Coronary artery (tissue), 2 donors: ENCODE results near the gene G6PD.

Source experiments
- DNase-seq: peaks from one replicate; pipeline ENCODE4 v3.0.0-alpha.2; 2017; ENCODE audit warnings: low spot score
- H3K27ac ChIP-seq, 2 donors: fragments of 200-600 bp; sonication (generic); one replicate each; pipeline ENCODE4 v1.5.1; 2016 to 2019
- H3K4me3 ChIP-seq: fragments of 200-600 bp; sonication (generic); 2 replicates; pipeline ENCODE4 v1.5.1; 2016; ENCODE audit warnings: mild to moderate bottlenecking, moderate library complexity
- CTCF ChIP-seq: fragments of 200-600 bp; sonication (generic); IDR thresholded peaks from one replicate; pipeline ENCODE4 v1.5.1; 2019; ENCODE audit warnings: antibody characterized with exemption

G6PD gene

GRCh38 chrX:154513716-154514115 lies 32.9 kb downstream of the G6PD start:
- no peak overlapping the region for H3K4me3 ChIP-seq
- no peak for DNase-seq
- H3K27ac ChIP-seq, result no peak overlapping the region
- TF ChIP-seq CTCF, result no peak

DNA sequence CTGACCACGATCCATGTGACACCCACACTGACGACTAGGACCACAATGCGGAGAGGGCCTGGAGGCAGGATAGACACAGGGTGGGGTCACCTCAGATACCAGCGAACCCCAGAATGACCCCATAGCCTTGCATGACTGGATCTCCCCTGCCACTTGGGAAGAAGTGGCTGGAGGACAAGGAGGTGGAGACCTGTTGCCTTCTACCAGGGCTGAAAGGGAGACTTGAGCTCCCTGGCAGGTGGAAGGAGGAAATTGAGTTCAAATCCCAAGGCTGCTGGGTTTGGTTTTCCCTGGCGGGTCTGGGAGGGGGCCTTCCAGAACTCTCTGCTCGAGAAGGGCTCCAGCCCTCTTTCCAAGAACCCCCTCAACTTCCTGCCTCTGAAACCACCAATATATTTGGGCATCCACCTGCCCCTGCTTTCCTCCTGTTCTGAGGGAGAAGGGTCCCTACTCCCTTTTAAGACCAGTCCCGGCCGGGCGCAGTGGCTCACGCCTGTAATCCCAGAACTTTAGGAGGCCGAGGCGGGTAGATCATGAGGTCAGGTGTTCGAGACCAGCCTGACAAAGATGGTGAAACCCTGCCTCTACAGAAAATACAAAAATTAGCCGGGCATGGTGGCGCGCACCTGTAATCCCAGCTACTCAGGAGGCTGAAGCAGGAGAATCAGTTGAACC lies 33.6 kb downstream of the G6PD start:
- no peak overlapping the region for H3K27ac ChIP-seq
- DNase-seq, result no peak
- no peak overlapping the region for H3K4me3 ChIP-seq
- TF ChIP-seq CTCF, result no peak

DNA sequence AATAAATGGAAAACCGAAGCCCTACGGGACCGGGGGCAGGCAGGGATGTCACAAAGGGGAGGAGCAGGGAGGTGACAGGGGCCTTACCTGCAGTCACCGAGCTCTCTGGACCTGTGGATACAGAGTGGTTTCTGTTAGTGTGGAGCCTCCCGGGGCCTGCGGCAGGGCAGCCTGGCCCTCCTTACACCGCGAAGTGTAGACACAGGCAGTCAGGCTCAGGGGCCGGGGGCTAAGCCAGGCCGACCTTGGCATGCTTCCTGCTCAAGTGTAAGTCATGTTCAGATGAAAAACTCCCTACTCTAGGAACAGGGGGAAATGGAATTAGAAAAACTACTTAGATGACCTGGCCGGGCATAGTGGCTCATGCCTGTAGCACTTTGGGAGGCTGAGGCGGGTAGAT lies 34.9 kb downstream of the G6PD start:
- H3K4me3 ChIP-seq, result no peak overlapping the region
- TF ChIP-seq CTCF, result no peak
- no peak overlapping the region for H3K27ac ChIP-seq
- no peak for DNase-seq

DNA sequence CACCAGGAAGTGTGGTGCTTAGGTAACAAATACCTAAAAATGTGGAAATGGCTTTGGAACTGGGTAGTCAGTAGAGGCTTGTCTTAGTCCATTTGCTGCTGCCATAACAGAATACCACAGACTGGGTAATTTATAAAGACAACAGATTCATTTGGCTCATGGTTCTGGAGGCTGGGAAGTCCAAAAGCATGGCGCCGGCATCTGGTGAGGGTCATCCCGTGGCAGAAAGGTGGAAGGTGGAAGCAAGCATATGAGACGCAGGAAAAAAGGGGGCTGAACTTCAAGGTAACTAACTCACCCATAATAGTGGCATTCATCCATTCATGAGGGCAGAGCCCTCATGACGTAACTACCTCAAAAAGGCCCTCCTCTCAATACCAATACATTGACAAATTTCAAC lies 37.2 kb downstream of the G6PD start:
- TF ChIP-seq CTCF, result no peak
- DNase-seq, result no peak
- Histone ChIP-seq H3K4me3 (no peak overlapping the region), H3K27ac (no peak overlapping the region)

DNA sequence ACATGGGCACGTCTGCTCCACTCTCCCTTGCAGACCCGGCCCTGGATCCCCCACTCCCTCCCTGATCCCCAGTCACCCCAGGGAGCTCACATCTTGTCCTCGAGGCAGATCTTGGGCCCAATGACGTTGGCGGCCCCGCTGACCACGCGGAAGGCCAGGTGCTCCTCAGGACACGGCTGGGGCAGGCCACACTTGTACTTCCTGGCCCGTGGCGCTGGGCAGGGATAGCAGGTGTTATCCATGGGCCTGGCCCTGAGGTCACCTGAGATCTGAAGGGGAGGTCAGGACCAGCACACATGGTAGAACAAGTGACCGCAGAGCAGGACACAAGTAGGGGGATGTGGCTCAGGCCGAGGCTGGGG lies 38.3 kb downstream of the G6PD start:
- TF ChIP-seq CTCF, result no peak

GRCh38 chrX:154507673-154508383 lies 38.8 kb downstream of the G6PD start:
- Histone ChIP-seq H3K27ac (no peak overlapping the region), H3K4me3 (no peak overlapping the region)
- TF ChIP-seq CTCF, result no peak
- DNase-seq, result no peak

More for the DNA sequence above, 38.3 kb downstream of the G6PD start:
- no peak overlapping the region for H3K27ac ChIP-seq
- DNase-seq, result no peak
- H3K4me3 ChIP-seq, result no peak overlapping the region
